ENCODE measurements around the gene RAB17.

Gene RAB17

DNA sequence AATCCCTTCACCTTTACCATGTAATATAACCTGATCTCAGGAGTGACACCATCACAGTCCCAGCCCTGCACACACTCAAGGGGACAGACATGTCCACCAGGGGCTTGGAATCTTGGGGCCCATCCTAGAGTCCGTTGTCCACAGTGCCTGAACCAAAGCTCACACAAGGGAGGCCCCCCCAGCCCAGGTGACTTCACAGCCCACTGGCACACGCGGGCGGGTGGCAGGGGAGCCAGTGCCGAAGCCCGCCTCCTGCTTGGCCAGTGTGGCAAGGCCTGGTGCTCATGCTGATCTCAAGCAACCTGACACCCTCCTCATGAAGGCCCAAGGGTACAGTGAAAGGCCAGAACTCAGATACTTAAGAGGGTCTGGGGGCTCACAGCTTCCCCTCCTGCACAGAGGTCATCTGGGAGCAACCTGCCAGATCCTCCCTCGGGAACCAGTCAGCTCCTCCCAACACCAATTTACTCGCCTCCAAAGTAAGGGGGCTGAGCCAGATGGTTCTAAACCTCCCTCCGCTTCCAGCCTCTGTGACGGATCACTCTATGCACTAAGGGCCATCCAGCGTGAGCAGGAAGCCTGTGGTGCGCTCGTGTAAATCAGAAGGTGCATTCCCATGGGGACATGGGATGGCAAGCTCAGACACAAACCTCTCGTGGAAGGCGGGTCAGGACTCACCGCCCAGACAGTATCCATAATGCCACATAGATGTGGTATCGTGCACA lies 3.2 kb upstream of the RAB17 start:
- H3K27me3 ChIP-seq (ENCODE audit: control insufficient read depth, insufficient read depth, low read length): no peaks in the 10 kb centered on the region
- H3K4me3 ChIP-seq (ENCODE audit: low read depth, low read length): no peak overlapping the region
- H2AFZ ChIP-seq: no peak overlapping the region
- peak overlapping the region; percentile 76 for H3K27ac ChIP-seq
- H3K36me3 ChIP-seq (ENCODE audit: control insufficient read depth, insufficient read depth, low read length): no peaks in the 10 kb centered on the region
- no peaks in the 10 kb centered on the region for H3K79me2 ChIP-seq
- no peak overlapping the region for H3K4me2 ChIP-seq (ENCODE audit: low read length)
- TF ChIP-seq, protein P1, sequence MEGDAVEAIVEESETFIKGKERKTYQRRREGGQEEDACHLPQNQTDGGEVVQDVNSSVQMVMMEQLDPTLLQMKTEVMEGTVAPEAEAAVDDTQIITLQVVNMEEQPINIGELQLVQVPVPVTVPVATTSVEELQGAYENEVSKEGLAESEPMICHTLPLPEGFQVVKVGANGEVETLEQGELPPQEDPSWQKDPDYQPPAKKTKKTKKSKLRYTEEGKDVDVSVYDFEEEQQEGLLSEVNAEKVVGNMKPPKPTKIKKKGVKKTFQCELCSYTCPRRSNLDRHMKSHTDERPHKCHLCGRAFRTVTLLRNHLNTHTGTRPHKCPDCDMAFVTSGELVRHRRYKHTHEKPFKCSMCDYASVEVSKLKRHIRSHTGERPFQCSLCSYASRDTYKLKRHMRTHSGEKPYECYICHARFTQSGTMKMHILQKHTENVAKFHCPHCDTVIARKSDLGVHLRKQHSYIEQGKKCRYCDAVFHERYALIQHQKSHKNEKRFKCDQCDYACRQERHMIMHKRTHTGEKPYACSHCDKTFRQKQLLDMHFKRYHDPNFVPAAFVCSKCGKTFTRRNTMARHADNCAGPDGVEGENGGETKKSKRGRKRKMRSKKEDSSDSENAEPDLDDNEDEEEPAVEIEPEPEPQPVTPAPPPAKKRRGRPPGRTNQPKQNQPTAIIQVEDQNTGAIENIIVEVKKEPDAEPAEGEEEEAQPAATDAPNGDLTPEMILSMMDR (IDR thresholded peaks at IDR 0.05): no peak
- no peak overlapping the region for H3K9ac ChIP-seq
- H3K9me3 ChIP-seq (ENCODE audit: control insufficient read depth, low read length): no peaks in the 10 kb centered on the region
- peaks cover 28% of the 10 kb centered on the region for H3K4me1 ChIP-seq

DNA sequence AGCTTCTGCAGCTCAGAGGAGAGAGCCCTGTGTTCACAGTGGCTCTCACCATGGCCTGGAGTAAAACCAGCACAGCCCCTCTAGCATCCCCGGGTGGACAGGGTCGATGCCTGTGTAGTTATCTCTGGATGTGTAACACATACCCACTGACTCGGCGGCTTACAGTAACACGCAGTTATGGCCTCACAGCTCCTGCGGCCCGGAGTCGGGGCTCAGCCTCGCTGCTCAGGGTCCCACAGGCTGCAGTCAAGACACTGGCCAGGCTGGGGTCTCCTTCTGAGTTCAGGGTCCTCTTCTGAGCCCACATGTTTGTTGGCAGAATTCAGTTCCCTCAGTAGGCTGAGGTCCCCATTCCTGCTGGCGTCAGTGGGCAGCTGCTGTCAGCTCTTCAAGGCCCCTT lies 2.5 kb upstream of the RAB17 start:
- no peak overlapping the region for H3K4me2 ChIP-seq (ENCODE audit: low read length)
- H3K9me3 ChIP-seq (ENCODE audit: control insufficient read depth, low read length): no peaks in the 10 kb centered on the region
- H3K27me3 ChIP-seq (ENCODE audit: control insufficient read depth, insufficient read depth, low read length): no peaks in the 10 kb centered on the region
- no peak overlapping the region for H3K9ac ChIP-seq
- no peaks in the 10 kb centered on the region for H3K36me3 ChIP-seq (ENCODE audit: control insufficient read depth, insufficient read depth, low read length)
- no peaks in the 10 kb centered on the region for H3K79me2 ChIP-seq
- H3K27ac ChIP-seq: no peak overlapping the region
- no peak overlapping the region for H2AFZ ChIP-seq
- TF ChIP-seq, protein P1 (IDR thresholded peaks at IDR 0.05): no peak
- H3K4me1 ChIP-seq: peaks cover 28% of the 10 kb centered on the region
- no peak overlapping the region for H3K4me3 ChIP-seq (ENCODE audit: low read depth, low read length)

DNA sequence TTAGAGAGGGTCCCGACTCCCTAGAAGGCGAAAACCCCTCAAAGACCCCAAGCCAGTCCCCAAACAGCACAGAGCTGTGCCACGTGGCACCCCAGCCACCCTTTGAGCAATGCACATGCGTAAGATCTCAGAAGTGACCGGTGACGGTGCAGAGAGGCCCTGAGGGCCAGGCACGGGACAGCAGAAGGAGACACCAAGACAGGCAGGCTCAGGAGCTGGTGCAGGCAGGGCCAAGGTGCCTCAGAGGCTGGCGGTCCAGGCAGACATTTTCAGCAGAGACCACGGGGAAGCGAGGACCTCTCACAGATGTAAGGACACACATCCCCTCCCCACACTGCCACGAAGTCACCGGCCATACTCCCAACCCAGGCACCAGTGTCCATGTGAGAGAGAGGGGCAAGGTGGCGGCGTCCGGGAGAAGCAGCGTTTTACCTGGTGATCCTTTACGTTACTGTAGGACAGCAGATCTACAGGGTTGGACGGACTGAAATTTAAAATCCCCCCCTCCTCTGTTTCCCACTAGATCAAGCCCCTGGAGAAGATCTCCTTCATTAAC lies 2.0 kb upstream of the RAB17 start:
- Histone ChIP-seq H3K36me3 (ENCODE audit: control insufficient read depth, insufficient read depth, low read length) (no peaks in the 10 kb centered on the region), H2AFZ (no peak overlapping the region), H3K27ac (no peak overlapping the region)

DNA sequence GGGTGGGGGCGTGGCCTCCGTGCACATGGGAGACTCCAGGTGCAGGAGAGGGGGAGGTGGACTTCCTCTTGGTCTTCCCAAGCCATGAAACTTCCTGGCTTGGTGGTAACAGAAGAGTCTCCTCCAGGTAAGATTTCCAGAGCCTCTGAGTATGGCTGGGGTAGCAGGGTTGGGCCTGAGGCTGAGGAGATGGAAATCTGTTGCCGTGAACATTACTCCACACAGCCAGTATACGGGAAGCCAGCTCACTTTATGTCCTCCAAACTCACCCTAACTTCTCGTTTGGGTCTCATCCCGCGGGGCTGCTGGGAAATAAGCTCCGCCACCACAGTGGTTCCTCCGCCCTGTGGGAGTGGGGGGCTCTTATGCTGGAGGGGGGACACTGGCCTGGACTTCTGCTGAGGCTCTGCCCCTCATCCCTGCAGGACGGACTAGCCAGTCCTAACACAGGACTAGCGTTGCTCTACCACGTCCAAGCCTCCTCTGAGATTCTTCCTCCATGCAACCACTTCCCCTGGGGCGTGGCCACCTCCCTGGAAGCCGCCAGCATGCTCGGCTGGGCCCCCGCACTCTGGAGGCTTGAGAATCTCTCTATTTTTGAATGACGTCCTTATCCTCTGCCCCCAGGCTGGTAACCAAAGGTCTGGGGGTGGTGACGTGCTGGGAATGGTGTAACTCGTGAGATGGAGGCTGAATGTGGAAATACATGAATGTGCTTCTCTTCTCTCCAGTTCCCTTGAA lies 777 bp upstream of the RAB17 start:
- Histone ChIP-seq H3K9ac (peak overlapping the region; percentile 40), H3K4me3 (ENCODE audit: low read depth, low read length) (peak overlapping the region; percentile 70)

More for the DNA sequence above, 2.0 kb upstream of the RAB17 start:
- Histone ChIP-seq H3K4me1 (peaks cover 29% of the 10 kb centered on the region), H3K79me2 (no peaks in the 10 kb centered on the region), H3K4me2 (ENCODE audit: low read length) (no peak overlapping the region), H3K9ac (no peak overlapping the region), H3K4me3 (ENCODE audit: low read depth, low read length) (no peak overlapping the region), H3K27me3 (ENCODE audit: control insufficient read depth, insufficient read depth, low read length) (no peaks in the 10 kb centered on the region), H3K9me3 (ENCODE audit: control insufficient read depth, low read length) (no peaks in the 10 kb centered on the region)
- TF ChIP-seq, protein P1 (IDR thresholded peaks at IDR 0.05): no peak

More for the DNA sequence above, 777 bp upstream of the RAB17 start:
- Histone ChIP-seq H3K4me1 (peaks cover 36% of the 10 kb centered on the region), H3K27me3 (ENCODE audit: control insufficient read depth, insufficient read depth, low read length) (no peaks in the 10 kb centered on the region), H3K27ac (peak overlapping the region; percentile 94), H3K4me2 (ENCODE audit: low read length) (peak overlapping the region; percentile 85), H2AFZ (peak overlapping the region; percentile 72), H3K79me2 (no peaks in the 10 kb centered on the region), H3K9me3 (ENCODE audit: control insufficient read depth, low read length) (no peaks in the 10 kb centered on the region), H3K36me3 (ENCODE audit: control insufficient read depth, insufficient read depth, low read length) (no peaks in the 10 kb centered on the region)
- TF ChIP-seq, protein P1 (IDR thresholded peaks at IDR 0.05): no peak

All from parathyroid adenoma (tissue), 2 donors.